ENCODE measurements around the gene COQ10A.
A peak's percentile ranks its signal among the peaks of the same experiment; 100 is the strongest.
"Not testable (repeated sequence)": the region's sequence is repeated elsewhere in the genome, so short reads cannot be mapped to it uniquely, and the experiment has no call there.

DNA sequence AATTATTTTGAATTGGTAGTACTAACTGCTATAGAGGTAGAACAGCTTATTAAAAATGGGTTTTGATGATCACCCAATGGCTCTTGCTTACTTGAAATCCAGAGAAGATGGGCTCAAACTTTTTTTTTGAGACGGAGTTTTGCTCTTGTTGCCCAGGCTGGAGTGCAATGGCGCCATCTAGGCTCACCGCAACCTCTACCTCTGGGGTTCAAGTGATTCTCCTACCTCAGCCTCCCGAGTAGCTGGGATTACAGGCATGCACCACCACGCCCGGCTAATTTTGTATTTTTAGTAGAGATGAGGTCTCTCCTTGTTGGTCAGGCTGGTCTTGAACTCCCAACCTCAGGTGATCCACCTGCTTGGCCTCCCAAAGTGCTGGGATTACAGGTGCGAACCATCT lies 3.8 kb upstream of the COQ10A start:
- TF ChIP-seq, protein P1, sequence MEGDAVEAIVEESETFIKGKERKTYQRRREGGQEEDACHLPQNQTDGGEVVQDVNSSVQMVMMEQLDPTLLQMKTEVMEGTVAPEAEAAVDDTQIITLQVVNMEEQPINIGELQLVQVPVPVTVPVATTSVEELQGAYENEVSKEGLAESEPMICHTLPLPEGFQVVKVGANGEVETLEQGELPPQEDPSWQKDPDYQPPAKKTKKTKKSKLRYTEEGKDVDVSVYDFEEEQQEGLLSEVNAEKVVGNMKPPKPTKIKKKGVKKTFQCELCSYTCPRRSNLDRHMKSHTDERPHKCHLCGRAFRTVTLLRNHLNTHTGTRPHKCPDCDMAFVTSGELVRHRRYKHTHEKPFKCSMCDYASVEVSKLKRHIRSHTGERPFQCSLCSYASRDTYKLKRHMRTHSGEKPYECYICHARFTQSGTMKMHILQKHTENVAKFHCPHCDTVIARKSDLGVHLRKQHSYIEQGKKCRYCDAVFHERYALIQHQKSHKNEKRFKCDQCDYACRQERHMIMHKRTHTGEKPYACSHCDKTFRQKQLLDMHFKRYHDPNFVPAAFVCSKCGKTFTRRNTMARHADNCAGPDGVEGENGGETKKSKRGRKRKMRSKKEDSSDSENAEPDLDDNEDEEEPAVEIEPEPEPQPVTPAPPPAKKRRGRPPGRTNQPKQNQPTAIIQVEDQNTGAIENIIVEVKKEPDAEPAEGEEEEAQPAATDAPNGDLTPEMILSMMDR (IDR thresholded peaks at IDR 0.05) = peak; percentile 58
- not testable (repeated sequence) for TF ChIP-seq ZFX (IDR thresholded peaks at IDR 0.05; ENCODE audit: borderline replicate concordance)
